Measurements from ENCODE around the gene DNM2.
"Not testable (repeated sequence)": the region's sequence is repeated elsewhere in the genome, so short reads cannot be mapped to it uniquely, and the experiment has no call there.

DNA sequence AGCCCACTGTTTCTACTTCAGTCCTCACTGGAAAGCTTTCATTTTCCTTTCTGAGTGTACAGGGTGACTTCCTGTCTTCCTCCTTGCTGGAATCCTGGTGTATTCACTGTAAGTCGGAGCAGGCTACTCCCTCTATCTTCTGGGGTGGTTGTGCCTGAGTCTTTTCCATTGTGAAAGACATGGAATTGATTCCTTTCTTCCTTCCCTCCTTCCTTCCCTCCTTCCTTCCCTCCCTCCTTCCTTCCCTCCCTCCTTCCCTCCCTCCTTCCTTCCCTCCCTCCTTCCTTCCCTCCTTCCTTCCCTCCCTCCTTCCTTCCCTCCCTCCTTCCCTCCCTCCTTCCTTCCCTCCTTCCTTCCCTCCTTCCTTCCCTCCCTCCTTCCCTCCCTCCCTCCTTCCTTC, 40.2 kb downstream of the DNM2 start:
- TF ChIP-seq, protein P1, sequence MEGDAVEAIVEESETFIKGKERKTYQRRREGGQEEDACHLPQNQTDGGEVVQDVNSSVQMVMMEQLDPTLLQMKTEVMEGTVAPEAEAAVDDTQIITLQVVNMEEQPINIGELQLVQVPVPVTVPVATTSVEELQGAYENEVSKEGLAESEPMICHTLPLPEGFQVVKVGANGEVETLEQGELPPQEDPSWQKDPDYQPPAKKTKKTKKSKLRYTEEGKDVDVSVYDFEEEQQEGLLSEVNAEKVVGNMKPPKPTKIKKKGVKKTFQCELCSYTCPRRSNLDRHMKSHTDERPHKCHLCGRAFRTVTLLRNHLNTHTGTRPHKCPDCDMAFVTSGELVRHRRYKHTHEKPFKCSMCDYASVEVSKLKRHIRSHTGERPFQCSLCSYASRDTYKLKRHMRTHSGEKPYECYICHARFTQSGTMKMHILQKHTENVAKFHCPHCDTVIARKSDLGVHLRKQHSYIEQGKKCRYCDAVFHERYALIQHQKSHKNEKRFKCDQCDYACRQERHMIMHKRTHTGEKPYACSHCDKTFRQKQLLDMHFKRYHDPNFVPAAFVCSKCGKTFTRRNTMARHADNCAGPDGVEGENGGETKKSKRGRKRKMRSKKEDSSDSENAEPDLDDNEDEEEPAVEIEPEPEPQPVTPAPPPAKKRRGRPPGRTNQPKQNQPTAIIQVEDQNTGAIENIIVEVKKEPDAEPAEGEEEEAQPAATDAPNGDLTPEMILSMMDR (IDR thresholded peaks at IDR 0.05), result not testable (repeated sequence)
- TF ChIP-seq POLR2AphosphoS5, POLR2A, EP300 (IDR thresholded peaks at IDR 0.05): not testable (repeated sequence)
